ENCODE results near the gene ENC1.

The ENC1 gene

GRCh38 chr5:74655206-74655605 is 14.7 kb upstream of the ENC1 start:
- DNase-seq: no peak

- DNase-seq: no peak
These were observed 13.5 kb upstream of the ENC1 start for GRCh38 chr5:74653991-74654390.

GRCh38 chr5:74652576-74652975 is 12.0 kb upstream of the ENC1 start:
- no peak for DNase-seq

- DNase-seq: no peak
These were observed 11.2 kb upstream of the ENC1 start for GRCh38 chr5:74651710-74652109.

- DNase-seq: no peak
These were observed 9.0 kb upstream of the ENC1 start for GRCh38 chr5:74649421-74649973.

GRCh38 chr5:74648835-74649293 is 8.3 kb upstream of the ENC1 start:
- peak; percentile 53 for DNase-seq

- DNase-seq: no peak
These were observed 6.6 kb upstream of the ENC1 start for GRCh38 chr5:74647096-74647495.

GRCh38 chr5:74643111-74643562 is 2.6 kb upstream of the ENC1 start:
- no peak for DNase-seq

GRCh38 chr5:74642543-74642863 is 2.0 kb upstream of the ENC1 start:
- no peak for DNase-seq

GRCh38 chr5:74641735-74642542 is 1.4 kb upstream of the ENC1 start:
- DNase-seq: peak; percentile 66

GRCh38 chr5:74640954-74641734 is 616 bp upstream of the ENC1 start:
- DNase-seq: peak; percentile 49

GRCh38 chr5:74639807-74640449 is 600 bp downstream of the ENC1 start:
- DNase-seq: no peak

GRCh38 chr5:74638970-74639806 is 1.3 kb downstream of the ENC1 start:
- no peak for DNase-seq

- DNase-seq: no peak
These were observed 2.0 kb downstream of the ENC1 start for GRCh38 chr5:74638544-74638969.

- DNase-seq: no peak
These were observed 4.0 kb downstream of the ENC1 start for GRCh38 chr5:74636552-74636951.

GRCh38 chr5:74636149-74636548 is 4.4 kb downstream of the ENC1 start:
- DNase-seq: no peak

GRCh38 chr5:74634611-74635286 is 5.8 kb downstream of the ENC1 start:
- no peak for DNase-seq

- DNase-seq: no peak
These were observed 6.8 kb downstream of the ENC1 start for GRCh38 chr5:74633695-74634094.

GRCh38 chr5:74632947-74633356 is 7.6 kb downstream of the ENC1 start:
- no peak for DNase-seq

GRCh38 chr5:74631081-74631953 is 9.2 kb downstream of the ENC1 start:
- no peak for DNase-seq
